K562 (cell line): ENCODE data around the gene LPCAT3. TPM values are rescaled to one million over a fixed set of nuclear protein-coding genes. Genes with fewer than 3 reads are reported as not detected.

Experiments
- ATAC-seq: fragments of 200-7000 bp; cut with Tn5 transposase; 3 replicates; pipeline ENCODE4 v1.9.1; 2020; ENCODE audit warnings: moderate library complexity
- BruUV-seq: library from RNA; stranded (reverse); fragments of 400-500 nt; replicated peaks from 2 replicates; lab custom pipeline; 2021; lab: Mats Ljungman, UMichigan
- CTCF ChIA-PET: fragments of 300-600 bp; formaldehyde crosslinking; extraction: SDS; loops from one replicate; lab custom pipeline; 2021; ENCODE audit warnings: low intra/inter-chr PET ratio; lab: Yijun Ruan, JAX
- POLR2A ChIA-PET: fragments of 300-600, 350-650 bp; sonication (Branson Sonifier 250); formaldehyde crosslinking; extraction: SDS; loops from one replicate; lab custom pipeline; 2021; ENCODE audit warnings: antibody characterized with exemption, inconsistent platforms; lab: Yijun Ruan, JAX
- DNase-seq, 4 experiments: peaks; one replicate each; pipeline versions ENCODE4 v3.0.0 to v3.0.0-alpha.2; 2011 to 2018; ENCODE audit warnings: low spot score in 3 of 4, mixed read lengths in 3 of 4; ENCODE audit errors: extremely low read depth in 1 of 4
- FAIRE-seq: peaks from 2 replicates; lab custom pipeline; 2011; peaks lifted over from hg19 to GRCh38; lab: Jason Lieb, UNC
- H2AFZ ChIP-seq: 2 replicates; pipeline ENCODE4 v1.6.0; 2011; ENCODE audit warnings: low read depth, low read length, control low read depth, inconsistent platforms
- H3K27ac ChIP-seq: fragments of 200-600 bp; 3 replicates; pipeline ENCODE4 v1.8.0; 2011; ENCODE audit warnings: low read depth, mild to moderate bottlenecking, control low read depth, inconsistent platforms, low read length, moderate library complexity, mixed read lengths; ENCODE audit errors: extremely low read depth
- H3K27me3 ChIP-seq, 2 experiments: fragments of 300-600 bp in 1 of 2; 2 replicates in 1 of 2; 3 replicates in 1 of 2; pipeline versions ENCODE4 v1.6.0 to v1.8.0; 2011; ENCODE audit warnings: inconsistent platforms in 2 of 2, low read length in 2 of 2, mild to moderate bottlenecking in 1 of 2, mixed read lengths in 1 of 2, moderate library complexity in 1 of 2; ENCODE audit not compliant: control insufficient read depth in 2 of 2, insufficient read depth in 2 of 2
- H3K36me3 ChIP-seq: fragments of 300-600 bp; 3 replicates; pipeline ENCODE4 v1.8.0; 2011; ENCODE audit warnings: mild to moderate bottlenecking, low read length, inconsistent platforms; ENCODE audit not compliant: control insufficient read depth, insufficient read depth
- H3K4me1 ChIP-seq, 2 experiments: fragments of 200-600 bp in 1 of 2; replicated peaks in 1 of 2; 2 replicates in 1 of 2; 3 replicates in 1 of 2; pipeline versions ENCODE4 v1.5.1 to v1.8.0; 2011; ENCODE audit warnings: inconsistent platforms in 2 of 2, low read length in 2 of 2, mild to moderate bottlenecking in 1 of 2, mixed read lengths in 1 of 2, moderate library complexity in 1 of 2; ENCODE audit not compliant: control insufficient read depth in 2 of 2, insufficient read depth in 2 of 2
- H3K4me2 ChIP-seq: 2 replicates; pipeline ENCODE4 v1.6.1; 2011; ENCODE audit warnings: low read length, control low read depth, inconsistent platforms, mixed read lengths; ENCODE audit not compliant: insufficient read depth
- H3K4me3 ChIP-seq: fragments of 200-600 bp; sonication (generic), shearing (Covaris generic); 2 replicates; pipeline ENCODE4 v1.5.1; 2016; ENCODE audit warnings: control low read depth, inconsistent platforms
- H3K79me2 ChIP-seq: fragments of 200-600 bp; 3 replicates; pipeline ENCODE4 v1.8.0; 2011; ENCODE audit warnings: low read length, inconsistent platforms; ENCODE audit not compliant: control insufficient read depth, insufficient read depth
- H3K9ac ChIP-seq, 2 experiments: 2 replicates each; pipeline versions ENCODE4 v1.6.0 to v1.6.1; 2011; ENCODE audit warnings: low read depth in 2 of 2, low read length in 2 of 2, control low read depth in 1 of 2, inconsistent platforms in 1 of 2, mild to moderate bottlenecking in 1 of 2, mixed read lengths in 1 of 2; ENCODE audit not compliant: insufficient read depth in 1 of 2
- H3K9me1 ChIP-seq: one replicate; pipeline ENCODE4 v1.6.0; 2011; ENCODE audit warnings: inconsistent platforms, mild to moderate bottlenecking, low read length, moderate library complexity; ENCODE audit not compliant: control insufficient read depth, insufficient read depth
- H3K9me3 ChIP-seq: replicated peaks from 2 replicates; pipeline ENCODE4 v1.5.1; 2011; ENCODE audit warnings: low read depth, low read length, inconsistent platforms; ENCODE audit not compliant: control insufficient read depth, insufficient read depth
- H4K20me1 ChIP-seq: replicated peaks from 2 replicates; pipeline ENCODE4 v1.6.1; 2011; ENCODE audit warnings: low read length, inconsistent platforms, mixed read lengths; ENCODE audit not compliant: control insufficient read depth, insufficient read depth
- ARHGAP35 ChIP-seq: fragments of 450-650 bp; IDR thresholded peaks from 2 replicates; pipeline ENCODE4 v1.6.1; 2018; ENCODE audit not compliant: partially characterized antibody
- CEBPG ChIP-seq, 3 experiments: fragments of 200-800 bp in 1 of 3; sonication (Bioruptor generic) in 1 of 3; sonication (generic) in 1 of 3; formaldehyde crosslinking in 1 of 3; IDR thresholded peaks in 2 of 3; conservative IDR thresholded peaks in 1 of 3; 2 replicates each; pipeline versions ENCODE4 v1.6.1 to v1.8.0; 2016 to 2022; ENCODE audit warnings: missing compliant biosample characterization in 2 of 3, missing genetic modification characterization in 2 of 3, mild to moderate bottlenecking in 1 of 3, missing genetic modification reagents in 1 of 3
- CTCFL ChIP-seq: IDR thresholded peaks from 2 replicates; pipeline ENCODE4 v1.6.1; 2011; ENCODE audit warnings: borderline replicate concordance, low read depth, mild to moderate bottlenecking, moderate library complexity, low read length; ENCODE audit not compliant: insufficient read depth, poor library complexity, severe bottlenecking
- E2F6 ChIP-seq, 2 experiments: IDR thresholded peaks; 2 replicates each; pipeline ENCODE4 v1.6.1; 2011; ENCODE audit warnings: borderline replicate concordance in 1 of 2, control low read depth in 1 of 2, low read depth in 1 of 2, low read length in 1 of 2, mild to moderate bottlenecking in 1 of 2, mixed read lengths in 1 of 2, moderate library complexity in 1 of 2; ENCODE audit not compliant: insufficient read depth in 1 of 2, insufficient read length in 1 of 2, poor library complexity in 1 of 2, severe bottlenecking in 1 of 2; ENCODE audit errors: extremely low read depth in 1 of 2
- HES1 ChIP-seq: fragments of 450-650 bp; IDR thresholded peaks from 2 replicates; pipeline ENCODE4 v1.6.1; 2016; ENCODE audit warnings: low read depth, mild to moderate bottlenecking, moderate library complexity
- HMBOX1 ChIP-seq: sonication (generic); IDR thresholded peaks from 2 replicates; pipeline ENCODE4 v1.6.1; 2016
- HMGN3 ChIP-seq: IDR thresholded peaks from 2 replicates; pipeline ENCODE4 v1.6.1; 2011; ENCODE audit warnings: borderline replicate concordance, low read depth, mild to moderate bottlenecking, mixed read lengths, low read length; ENCODE audit not compliant: insufficient read length; ENCODE audit errors: extremely low read depth
- MCM2 ChIP-seq: fragments of 450-650 bp; IDR thresholded peaks from 2 replicates; pipeline ENCODE4 v1.6.1; 2017; ENCODE audit warnings: low read depth, mild to moderate bottlenecking
- NFE2 ChIP-seq: IDR thresholded peaks from 2 replicates; pipeline ENCODE4 v1.6.1; 2014; ENCODE audit warnings: antibody characterized with exemption, low read depth
- RAD21 ChIP-seq, 2 experiments: fragments of 250-450 bp in 1 of 2; fragments of 450-650 bp in 1 of 2; sonication (Bioruptor Pico) in 1 of 2; formaldehyde crosslinking in 1 of 2; IDR thresholded peaks in 1 of 2; conservative IDR thresholded peaks in 1 of 2; 2 replicates each; pipeline versions ENCODE4 v1.4.0 to v1.8.0; 2020 to 2022; ENCODE audit warnings: mild to moderate bottlenecking in 2 of 2, moderate library complexity in 1 of 2
- SMAD4 ChIP-seq: fragments of 250-450 bp; sonication (Bioruptor Pico); conservative IDR thresholded peaks from 2 replicates; pipeline ENCODE4 v1.8.0; 2021; ENCODE audit warnings: inconsistent platforms, mild to moderate bottlenecking, moderate library complexity
- THRB ChIP-seq: fragments of 450-650 bp; formaldehyde crosslinking; conservative IDR thresholded peaks from 2 replicates; pipeline ENCODE4 v1.4.0; 2022; ENCODE audit warnings: mild to moderate bottlenecking, missing genetic modification characterization
- ZNF347 ChIP-seq: fragments of 450-650 bp; formaldehyde crosslinking; IDR thresholded peaks from 2 replicates; pipeline ENCODE4 v1.4.0; 2020; ENCODE audit warnings: low read depth, mild to moderate bottlenecking, moderate library complexity
- WGBS: fragments of 100-300 bp; shearing (Covaris generic); methylation state at CpG from one replicate; pipeline ENCODE4 v1.1.6; 2016; ENCODE audit warnings: low coverage, mixed read lengths; ENCODE audit not compliant: insufficient coverage; ENCODE audit errors: missing lambda C conversion rate; 5-methylcytosine and 5-hydroxymethylcytosine counted together
- in situ Hi-C: fragments of 300-500 bp; cut with MboI; formaldehyde crosslinking; loops from 4 replicates; pipeline ENCODE4 v1.15.0; 2018; ENCODE audit warnings: inconsistent platforms, mixed read lengths
- intact Hi-C: fragments of 100-400 bp; cut with micrococcal nuclease; formaldehyde crosslinking; loops from 2 replicates; pipeline ENCODE4 v1.14.2; 2022
- polyA plus RNA-seq, 8 experiments: library from polyadenylated mRNA; depleted of rRNA in 4 of 8; stranded (reverse) in 5 of 8; unstranded in 3 of 8; fragments of >200 nt; fragmentation: Nextera tagmentation in 2 of 8; fragmentation: Illumina TruSeq in 1 of 8; extraction: Ambion mirVana in 2 of 8; extraction: Trizol in 1 of 8; gene quantifications; 2 replicates each; pipeline versions ENCODE4 v1.2.1 to v1.2.3, GENCODE V29; 2011 to 2014; ENCODE audit warnings: inconsistent platforms in 1 of 8, missing spikeins in 1 of 8
- total RNA-seq, 7 experiments: library from RNA; depleted of rRNA in 6 of 7; stranded (reverse); fragments of >200 nt in 6 of 7; fragmentation: Illumina TruSeq in 2 of 7; extraction: Trizol in 2 of 7; gene quantifications; 2 replicates each; pipeline versions ENCODE4 v1.2.1 to v1.2.3, GENCODE V29; 2011 to 2021; ENCODE audit warnings: low replicate concordance in 1 of 7

Gene LPCAT3
- total and polyA plus RNA-seq, 9 of the 15 experiments (the other 6 are each of a cell fraction or from before 2014, with no cell fraction given) = 4.9 to 52.5 (median 25.3) TPM

GRCh38 chr12:6927379-6928021, 90.8 kb downstream of the LPCAT3 start, which contains the start of gene ATN1:
Gene ATN1, plus strand, starts transcription at chr12:6927959. Its CDS starts 6,043 bp downstream, at chr12:6934002.
- peak within 1 kb of the TSS; percentile 85 for H3K27ac ChIP-seq
- TF ChIP-seq THRB (CRISPR knock-in tag) (no peak), HES1 (no peak), NFE2 (no peak), HMBOX1 (no peak), CEBPG (CRISPR knock-in tag; IDR thresholded peaks at IDR 0.05) (no peak), CEBPG (tag; conservative IDR thresholded peaks at IDR 0.05 in 1 of 2, IDR thresholded peaks at IDR 0.05 in 1 of 2) (no peak), CTCFL (no peak), RAD21 (CRISPR knock-in tag; conservative IDR thresholded peaks at IDR 0.05 in 1 of 2, IDR thresholded peaks at IDR 0.05 in 1 of 2) (no peak), ZNF347 (CRISPR knock-in tag) (no peak), ARHGAP35 (no peak), E2F6 (IDR thresholded peaks at IDR 0.05; ENCODE audit: borderline replicate concordance in 1 of 2, extremely low read depth in 1 of 2, insufficient read depth in 1 of 2, insufficient read length in 1 of 2, low read depth in 1 of 2, low read length in 1 of 2, poor library complexity in 1 of 2, severe bottlenecking in 1 of 2) (no peak), HMGN3 (peak; percentile 28), MCM2 (no peak), SMAD4 (CRISPR knock-in tag) (no peak)

More at GRCh38 chr12:6927379-6928021, 90.8 kb downstream of the LPCAT3 start, which contains the start of gene ATN1:
- Histone ChIP-seq H2AFZ (peak within 1 kb of the TSS; percentile 82), H3K27me3 (no peaks in the 10 kb centered on the region), H3K4me3 (peak within 1 kb of the TSS; percentile 76), H3K9ac (peak within 1 kb of the TSS; percentile 84 to 93), H3K79me2 (peaks cover 43% of the 10 kb centered on the region), H3K4me1 (peaks cover 41 to 42% of the 10 kb centered on the region in 2 experiments; a peak in 4 of 5 replicates), H4K20me1 (no peaks in the 10 kb centered on the region), H3K9me3 (no peaks in the 10 kb centered on the region), H3K9me1 (peaks cover 4% of the 10 kb centered on the region), H3K4me2 (peak within 1 kb of the TSS; percentile 87), H3K36me3 (peaks cover 10% of the 10 kb centered on the region; the same call in 1 of the 3 replicates)
- peak; percentile 70 to 78 (median 74) for DNase-seq
- FAIRE-seq = no peak
- ChIA-PET POLR2A (interaction anchor here (0.6 to 8.1 kb wide), 5 partner anchors 10 to 36 kb away, joined by 3 to 61 read pairs (median 5); partner anchors contain the start of genes C12orf57 and RNU7-1), CTCF (no interaction called here)
- intact Hi-C loops (loop anchor here (5.0 kb wide), 1 partner anchor 115 kb away; no protein-coding TSS in a partner anchor), in situ Hi-C loops (no loop called here)
- BruUV-seq = no TSS peak
- peak; percentile 47 for ATAC-seq
- 0% methylated on average over 14 of the region's 66 CpGs for WGBS
